K562 (cell line): ENCODE data around the gene TMEM181. TPM values are rescaled to one million over a fixed set of nuclear protein-coding genes. Genes with fewer than 3 reads are reported as not detected.

ENCODE experiments used
- C11orf30 ChIP-seq: fragments of 450-650 bp; IDR thresholded peaks from 2 replicates; pipeline ENCODE4 v1.6.1; 2016; ENCODE audit warnings: low read depth, mild to moderate bottlenecking
- ELF2 ChIP-seq: fragments of 250-450 bp; sonication (Bioruptor Pico); IDR thresholded peaks from 2 replicates; pipeline ENCODE4 v1.5.0; 2021; ENCODE audit warnings: mild to moderate bottlenecking
- FOXK2 ChIP-seq, 2 experiments: fragments of 450-650 bp; IDR thresholded peaks in 1 of 2; conservative IDR thresholded peaks in 1 of 2; 2 replicates each; pipeline ENCODE4 v1.6.1; 2016; ENCODE audit warnings: low read depth in 2 of 2, mild to moderate bottlenecking in 1 of 2
- LCOR ChIP-seq: sonication (generic); formaldehyde crosslinking; IDR thresholded peaks from 2 replicates; pipeline ENCODE4 v1.8.0; 2022; ENCODE audit warnings: mild to moderate bottlenecking, missing genetic modification reagents
- NCOR1 ChIP-seq: fragments of 450-650 bp; IDR thresholded peaks from 2 replicates; pipeline ENCODE4 v1.6.1; 2016; ENCODE audit warnings: mild to moderate bottlenecking, moderate library complexity
- NR3C1 ChIP-seq: sonication (generic); formaldehyde crosslinking; IDR thresholded peaks from 2 replicates; pipeline ENCODE4 v1.8.1; 2022; ENCODE audit warnings: missing genetic modification reagents
- SMC3 ChIP-seq: conservative IDR thresholded peaks from 2 replicates; pipeline ENCODE4 v1.6.1; 2011; ENCODE audit warnings: low read depth, low read length, improper control_type of control experiment; ENCODE audit not compliant: insufficient read depth
- STAT5B ChIP-seq: fragments of 250-450 bp; sonication (Bioruptor Pico); IDR thresholded peaks from 2 replicates; pipeline ENCODE4 v1.8.0; 2021; ENCODE audit warnings: mild to moderate bottlenecking, inconsistent platforms
- TCF3 ChIP-seq: sonication (generic); formaldehyde crosslinking; IDR thresholded peaks from 2 replicates; pipeline ENCODE4 v1.4.0; 2020; ENCODE audit warnings: mild to moderate bottlenecking, missing genetic modification reagents
- ZNF239 ChIP-seq: fragments of 250-450 bp; sonication (Bioruptor Pico); IDR thresholded peaks from 2 replicates; pipeline ENCODE4 v1.4.0; 2020; ENCODE audit warnings: mild to moderate bottlenecking
- polyA plus RNA-seq, 8 experiments: library from polyadenylated mRNA; depleted of rRNA in 4 of 8; stranded (reverse) in 5 of 8; unstranded in 3 of 8; fragments of >200 nt; fragmentation: Nextera tagmentation in 2 of 8; fragmentation: Illumina TruSeq in 1 of 8; extraction: Ambion mirVana in 2 of 8; extraction: Trizol in 1 of 8; gene quantifications; 2 replicates each; pipeline versions ENCODE4 v1.2.1 to v1.2.3, GENCODE V29; 2011 to 2014; ENCODE audit warnings: inconsistent platforms in 1 of 8, missing spikeins in 1 of 8
- total RNA-seq, 7 experiments: library from RNA; depleted of rRNA in 6 of 7; stranded (reverse); fragments of >200 nt in 6 of 7; fragmentation: Illumina TruSeq in 2 of 7; extraction: Trizol in 2 of 7; gene quantifications; 2 replicates each; pipeline versions ENCODE4 v1.2.1 to v1.2.3, GENCODE V29; 2011 to 2021; ENCODE audit warnings: low replicate concordance in 1 of 7
- TF ChIP-seq, protein P1 (sequence below), 3 experiments: fragments of 200-800 bp in 1 of 3; fragments of 250-450 bp in 1 of 3; fragments of 450-650 bp in 1 of 3; sonication (Bioruptor Pico) in 1 of 3; sonication (Bioruptor generic) in 1 of 3; formaldehyde crosslinking in 1 of 3; IDR thresholded peaks; 2 replicates each; pipeline versions ENCODE4 v1.6.1 to v1.8.0; 2016 to 2022; ENCODE audit warnings: mild to moderate bottlenecking in 2 of 3, missing genetic modification characterization in 2 of 3, missing compliant biosample characterization in 1 of 3, moderate library complexity in 1 of 3
- TF ChIP-seq, protein P2 (sequence below): fragments of 450-650 bp; IDR thresholded peaks from one replicate; pipeline ENCODE4 v1.6.1; 2018; ENCODE audit warnings: mild to moderate bottlenecking, moderate library complexity; ENCODE audit not compliant: partially characterized antibody
- TF ChIP-seq, protein P3 (sequence below): IDR thresholded peaks from 3 replicates; pipeline ENCODE4 v1.6.1; 2011; ENCODE audit warnings: borderline replicate concordance, mild to moderate bottlenecking; ENCODE audit not compliant: insufficient read length, insufficient read depth
- TF ChIP-seq, protein P4 (sequence below): fragments of 250-450 bp; sonication (Bioruptor Pico); IDR thresholded peaks from 2 replicates; pipeline ENCODE4 v1.4.0; 2020; ENCODE audit warnings: mild to moderate bottlenecking
- TF ChIP-seq, protein P5 (sequence below), 2 experiments: fragments of 250-450 bp in 1 of 2; fragments of 450-650 bp in 1 of 2; sonication (Bioruptor Pico) in 1 of 2; IDR thresholded peaks; 2 replicates each; pipeline versions ENCODE4 v1.6.1 to v1.8.0; 2016 to 2021; ENCODE audit warnings: mild to moderate bottlenecking in 2 of 2, moderate library complexity in 2 of 2, missing compliant biosample characterization in 1 of 2, missing genetic modification characterization in 1 of 2

The TMEM181 gene
- total and polyA plus RNA-seq, 9 of the 15 experiments (the other 6 are each of a cell fraction or from before 2014, with no cell fraction given) = 5.6 to 27.2 (median 19.9) TPM

DNA sequence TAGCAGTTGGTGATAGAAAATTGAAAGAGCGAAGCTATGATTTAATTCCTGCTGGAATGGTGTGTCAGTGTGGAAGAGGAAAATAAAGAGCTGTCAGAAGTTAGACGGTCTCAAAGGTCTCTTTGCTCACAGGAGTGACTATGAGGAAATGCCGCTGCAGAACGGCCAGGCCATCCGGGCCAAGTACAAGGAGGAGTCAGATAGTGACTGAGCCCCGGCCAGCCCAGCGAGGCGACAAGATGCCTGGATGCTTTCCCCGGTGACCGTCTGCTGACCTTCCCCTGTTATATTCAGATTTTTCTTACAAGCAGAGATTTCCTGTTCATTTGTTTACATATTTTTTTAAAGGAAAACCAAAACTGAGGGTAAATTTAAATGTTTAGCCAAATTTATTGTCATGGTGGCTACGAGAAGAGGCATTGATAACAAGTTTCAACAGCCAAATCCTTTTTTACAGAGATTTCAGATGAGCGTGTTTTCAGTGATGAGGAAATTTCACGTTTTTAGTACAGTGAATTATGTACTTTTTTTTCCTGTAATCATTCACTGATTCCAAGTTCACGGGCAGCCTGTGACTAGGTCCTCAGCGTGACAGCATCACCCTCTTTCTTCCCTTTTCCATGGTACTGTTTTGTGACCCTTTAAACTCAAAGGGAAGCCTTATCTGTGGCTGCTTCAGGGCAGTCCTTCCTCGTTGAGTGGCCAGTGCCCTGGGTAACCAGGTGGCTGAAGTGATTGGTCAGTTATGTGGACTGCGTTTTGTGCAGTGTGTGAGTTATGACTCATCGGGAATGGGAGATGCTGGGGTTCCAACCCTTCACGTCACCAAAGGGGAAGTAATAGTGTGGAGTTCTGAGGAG is 72.0 kb downstream of the TMEM181 start (continued):
- TF ChIP-seq, protein P1, sequence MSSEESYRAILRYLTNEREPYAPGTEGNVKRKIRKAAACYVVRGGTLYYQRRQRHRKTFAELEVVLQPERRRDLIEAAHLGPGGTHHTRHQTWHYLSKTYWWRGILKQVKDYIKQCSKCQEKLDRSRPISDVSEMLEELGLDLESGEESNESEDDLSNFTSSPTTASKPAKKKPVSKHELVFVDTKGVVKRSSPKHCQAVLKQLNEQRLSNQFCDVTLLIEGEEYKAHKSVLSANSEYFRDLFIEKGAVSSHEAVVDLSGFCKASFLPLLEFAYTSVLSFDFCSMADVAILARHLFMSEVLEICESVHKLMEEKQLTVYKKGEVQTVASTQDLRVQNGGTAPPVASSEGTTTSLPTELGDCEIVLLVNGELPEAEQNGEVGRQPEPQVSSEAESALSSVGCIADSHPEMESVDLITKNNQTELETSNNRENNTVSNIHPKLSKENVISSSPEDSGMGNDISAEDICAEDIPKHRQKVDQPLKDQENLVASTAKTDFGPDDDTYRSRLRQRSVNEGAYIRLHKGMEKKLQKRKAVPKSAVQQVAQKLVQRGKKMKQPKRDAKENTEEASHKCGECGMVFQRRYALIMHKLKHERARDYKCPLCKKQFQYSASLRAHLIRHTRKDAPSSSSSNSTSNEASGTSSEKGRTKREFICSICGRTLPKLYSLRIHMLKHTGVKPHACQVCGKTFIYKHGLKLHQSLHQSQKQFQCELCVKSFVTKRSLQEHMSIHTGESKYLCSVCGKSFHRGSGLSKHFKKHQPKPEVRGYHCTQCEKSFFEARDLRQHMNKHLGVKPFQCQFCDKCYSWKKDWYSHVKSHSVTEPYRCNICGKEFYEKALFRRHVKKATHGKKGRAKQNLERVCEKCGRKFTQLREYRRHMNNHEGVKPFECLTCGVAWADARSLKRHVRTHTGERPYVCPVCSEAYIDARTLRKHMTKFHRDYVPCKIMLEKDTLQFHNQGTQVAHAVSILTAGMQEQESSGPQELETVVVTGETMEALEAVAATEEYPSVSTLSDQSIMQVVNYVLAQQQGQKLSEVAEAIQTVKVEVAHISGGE (CRISPR knock-in tag; IDR thresholded peaks at IDR 0.05) = no peak
- TF ChIP-seq ELF2 (CRISPR knock-in tag) = no peak
- peak; percentile 49; the same call in 1 of the 2 replicates for TF ChIP-seq NCOR1
- TF ChIP-seq, protein P2, sequence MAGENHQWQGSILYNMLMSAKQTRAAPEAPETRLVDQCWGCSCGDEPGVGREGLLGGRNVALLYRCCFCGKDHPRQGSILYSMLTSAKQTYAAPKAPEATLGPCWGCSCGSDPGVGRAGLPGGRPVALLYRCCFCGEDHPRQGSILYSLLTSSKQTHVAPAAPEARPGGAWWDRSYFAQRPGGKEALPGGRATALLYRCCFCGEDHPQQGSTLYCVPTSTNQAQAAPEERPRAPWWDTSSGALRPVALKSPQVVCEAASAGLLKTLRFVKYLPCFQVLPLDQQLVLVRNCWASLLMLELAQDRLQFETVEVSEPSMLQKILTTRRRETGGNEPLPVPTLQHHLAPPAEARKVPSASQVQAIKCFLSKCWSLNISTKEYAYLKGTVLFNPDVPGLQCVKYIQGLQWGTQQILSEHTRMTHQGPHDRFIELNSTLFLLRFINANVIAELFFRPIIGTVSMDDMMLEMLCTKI = no peak
- peak; percentile 73 for TF ChIP-seq C11orf30
- TF ChIP-seq, protein P3, sequence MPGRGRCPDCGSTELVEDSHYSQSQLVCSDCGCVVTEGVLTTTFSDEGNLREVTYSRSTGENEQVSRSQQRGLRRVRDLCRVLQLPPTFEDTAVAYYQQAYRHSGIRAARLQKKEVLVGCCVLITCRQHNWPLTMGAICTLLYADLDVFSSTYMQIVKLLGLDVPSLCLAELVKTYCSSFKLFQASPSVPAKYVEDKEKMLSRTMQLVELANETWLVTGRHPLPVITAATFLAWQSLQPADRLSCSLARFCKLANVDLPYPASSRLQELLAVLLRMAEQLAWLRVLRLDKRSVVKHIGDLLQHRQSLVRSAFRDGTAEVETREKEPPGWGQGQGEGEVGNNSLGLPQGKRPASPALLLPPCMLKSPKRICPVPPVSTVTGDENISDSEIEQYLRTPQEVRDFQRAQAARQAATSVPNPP = no peak
- TF ChIP-seq NR3C1 (CRISPR knock-in tag) = no peak
- peak; percentile 89 for TF ChIP-seq TCF3
- no peak for TF ChIP-seq STAT5B
- TF ChIP-seq, protein P4, sequence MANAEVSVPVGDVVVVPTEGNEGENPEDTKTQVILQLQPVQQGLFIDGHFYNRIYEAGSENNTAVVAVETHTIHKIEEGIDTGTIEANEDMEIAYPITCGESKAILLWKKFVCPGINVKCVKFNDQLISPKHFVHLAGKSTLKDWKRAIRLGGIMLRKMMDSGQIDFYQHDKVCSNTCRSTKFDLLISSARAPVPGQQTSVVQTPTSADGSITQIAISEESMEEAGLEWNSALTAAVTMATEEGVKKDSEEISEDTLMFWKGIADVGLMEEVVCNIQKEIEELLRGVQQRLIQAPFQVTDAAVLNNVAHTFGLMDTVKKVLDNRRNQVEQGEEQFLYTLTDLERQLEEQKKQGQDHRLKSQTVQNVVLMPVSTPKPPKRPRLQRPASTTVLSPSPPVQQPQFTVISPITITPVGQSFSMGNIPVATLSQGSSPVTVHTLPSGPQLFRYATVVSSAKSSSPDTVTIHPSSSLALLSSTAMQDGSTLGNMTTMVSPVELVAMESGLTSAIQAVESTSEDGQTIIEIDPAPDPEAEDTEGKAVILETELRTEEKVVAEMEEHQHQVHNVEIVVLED (CRISPR knock-in tag) = no peak
- TF ChIP-seq LCOR = peak; percentile 70; the same call in 1 of the 2 replicates
- TF ChIP-seq, protein P5, sequence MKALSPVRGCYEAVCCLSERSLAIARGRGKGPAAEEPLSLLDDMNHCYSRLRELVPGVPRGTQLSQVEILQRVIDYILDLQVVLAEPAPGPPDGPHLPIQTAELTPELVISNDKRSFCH (CRISPR knock-in tag; IDR thresholded peaks at IDR 0.05) = no peak
- TF ChIP-seq, protein P5 (tag; IDR thresholded peaks at IDR 0.05) = 0 out of 2 replicates have a peak, but pooled peaks have one; percentile 17
- no peak for TF ChIP-seq FOXK2 (conservative IDR thresholded peaks at IDR 0.05 in 1 of 2, IDR thresholded peaks at IDR 0.05 in 1 of 2; ENCODE audit: low read depth in 2 of 2)
- TF ChIP-seq SMC3 = no peak
- TF ChIP-seq ZNF239 (CRISPR knock-in tag) = no peak
